Measurements from ENCODE around the gene KCNIP4.

KCNIP4 gene

DNA sequence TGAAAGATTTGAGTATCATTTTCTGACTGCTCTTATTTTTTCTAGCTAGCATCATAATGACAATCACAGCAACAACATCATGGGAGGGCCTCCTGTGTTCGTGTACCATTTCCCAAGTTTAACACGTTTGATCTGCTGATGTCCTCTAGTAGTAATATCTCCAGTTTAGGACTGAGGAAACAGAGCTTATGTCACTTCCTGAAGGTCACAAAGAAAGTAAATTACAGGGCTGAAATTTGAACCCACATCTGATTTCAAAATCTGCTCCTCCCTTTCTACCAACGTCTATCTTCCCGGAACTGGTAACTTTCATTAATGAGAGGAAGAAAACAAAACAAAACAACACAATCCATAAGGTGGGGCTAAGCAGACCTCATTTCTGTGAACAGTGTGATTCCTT, 945.6 kb downstream of the KCNIP4 start:
- in situ Hi-C loops (cut with HindIII; ENCODE audit: low sequenced_read_pairs) = no loop called here

DNA sequence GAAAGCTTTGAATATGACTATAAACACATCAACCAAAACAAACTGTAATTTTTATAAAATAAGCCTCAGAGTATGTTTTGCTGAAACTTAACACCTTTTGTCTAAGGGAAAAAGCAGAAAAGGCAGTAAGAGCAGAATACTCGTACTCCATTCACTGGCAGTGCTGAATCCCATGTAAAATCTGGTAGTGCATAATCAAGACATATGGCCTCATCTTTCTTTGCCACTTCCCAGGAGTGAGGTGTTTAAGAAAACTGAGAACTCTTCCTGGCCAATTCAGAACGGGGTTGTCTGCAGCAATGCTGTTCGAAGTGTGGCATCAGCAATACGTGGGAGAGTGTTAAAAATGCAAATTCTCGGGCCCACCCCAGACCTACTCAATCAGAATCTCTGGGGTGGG, 946.3 kb downstream of the KCNIP4 start:
- in situ Hi-C loops (cut with HindIII; ENCODE audit: low sequenced_read_pairs) = no loop called here

DNA sequence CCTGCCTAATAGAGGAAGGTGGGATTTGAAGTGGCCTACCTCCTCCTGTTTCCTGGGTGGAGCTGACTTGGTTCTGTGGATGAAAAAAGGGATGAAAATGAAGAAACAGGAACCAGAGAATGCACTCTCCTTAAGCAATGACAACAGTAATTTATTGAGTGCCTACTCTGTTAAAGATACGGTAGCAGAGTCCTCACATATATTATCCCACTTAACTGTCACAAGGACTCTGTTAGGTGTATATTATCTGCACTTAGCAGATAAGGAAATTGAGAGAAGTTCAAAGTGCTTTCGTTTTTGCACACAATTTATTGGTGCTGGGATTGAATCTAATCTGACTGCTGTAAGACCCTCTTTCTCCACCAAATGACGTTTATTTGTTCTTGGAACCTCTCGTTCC, 947.1 kb downstream of the KCNIP4 start:
- in situ Hi-C loops (cut with HindIII; ENCODE audit: low sequenced_read_pairs) = no loop called here

DNA sequence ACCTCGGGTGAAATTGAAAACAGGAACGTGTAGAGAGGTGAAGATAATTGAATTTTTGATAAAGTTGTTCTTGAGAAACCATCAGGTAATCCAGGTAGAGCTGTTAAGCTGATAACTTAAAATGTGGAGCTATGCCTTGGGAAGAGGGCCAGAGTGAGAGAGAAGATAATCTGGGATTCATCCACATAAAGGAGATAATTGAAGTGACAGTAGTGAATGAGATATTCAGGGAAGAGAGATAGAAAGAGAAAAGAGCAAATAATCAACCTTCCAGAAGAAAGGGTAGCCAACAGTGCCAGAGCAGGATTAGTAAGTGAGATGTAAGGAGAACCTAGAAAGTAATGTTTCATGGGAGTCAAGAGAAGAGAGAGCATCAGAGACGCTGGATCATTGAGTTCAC, 950.7 kb downstream of the KCNIP4 start:
- in situ Hi-C loops (cut with HindIII; ENCODE audit: low sequenced_read_pairs) = no loop called here

DNA sequence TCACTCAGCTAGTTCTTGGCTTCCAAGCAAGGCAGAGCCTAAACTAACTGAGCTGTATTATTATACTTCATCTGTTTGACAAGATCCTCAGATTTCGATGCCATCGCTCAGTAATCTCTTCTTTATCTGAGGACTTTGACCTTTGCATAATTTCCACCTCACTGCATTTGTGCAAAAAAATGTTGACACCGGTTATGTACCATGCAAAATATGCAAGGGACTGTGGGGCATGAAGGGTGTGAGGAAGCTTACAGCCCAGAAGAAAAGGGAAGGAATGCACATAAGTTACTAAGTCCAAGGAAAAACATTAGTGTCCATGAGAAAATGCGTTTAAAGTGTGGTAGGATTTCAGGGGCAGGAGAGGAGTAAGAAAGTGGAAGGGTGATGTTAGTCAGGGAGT, 953.0 kb downstream of the KCNIP4 start:
- in situ Hi-C loops (cut with HindIII; ENCODE audit: low sequenced_read_pairs) = no loop called here

DNA sequence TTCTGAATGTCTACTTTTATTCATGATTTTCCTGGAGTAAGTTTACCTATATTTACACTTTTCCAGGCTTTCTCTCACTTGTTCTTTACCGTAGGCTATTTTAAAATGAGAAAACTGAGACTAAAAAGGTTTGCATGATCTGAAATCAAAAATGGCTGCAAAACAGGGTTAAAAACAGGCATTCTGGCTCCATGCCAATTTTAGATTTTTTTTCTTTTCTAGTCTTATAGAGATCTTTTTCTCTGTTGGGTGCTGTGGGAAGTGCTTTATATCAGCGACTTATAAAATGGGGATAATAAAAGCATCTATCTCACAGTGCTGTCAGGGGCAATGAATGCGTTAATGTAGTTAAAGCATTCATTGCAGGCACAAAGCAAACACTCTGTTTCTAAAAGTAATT, 953.6 kb downstream of the KCNIP4 start:
- in situ Hi-C loops (cut with HindIII; ENCODE audit: low sequenced_read_pairs) = no loop called here

DNA sequence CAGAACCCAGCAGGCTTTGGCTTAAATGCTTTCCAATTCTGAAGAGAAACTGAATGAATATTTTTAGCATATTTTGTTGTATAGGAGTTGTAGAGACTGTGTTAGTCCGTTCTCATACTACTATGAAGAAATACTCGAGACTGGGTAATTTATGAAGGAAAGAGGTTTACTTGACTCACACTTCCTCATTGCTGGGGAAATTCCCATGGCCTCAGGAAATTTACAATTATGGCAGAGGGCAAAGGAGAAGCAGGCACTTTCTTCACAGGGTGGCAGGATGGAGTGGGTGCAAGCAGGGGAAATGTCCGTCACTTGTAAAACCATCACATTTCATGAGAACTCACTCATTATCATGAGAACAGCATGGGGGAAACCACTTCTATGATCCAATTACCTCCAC, 956.6 kb downstream of the KCNIP4 start:
- in situ Hi-C loops (cut with HindIII; ENCODE audit: low sequenced_read_pairs) = no loop called here

DNA sequence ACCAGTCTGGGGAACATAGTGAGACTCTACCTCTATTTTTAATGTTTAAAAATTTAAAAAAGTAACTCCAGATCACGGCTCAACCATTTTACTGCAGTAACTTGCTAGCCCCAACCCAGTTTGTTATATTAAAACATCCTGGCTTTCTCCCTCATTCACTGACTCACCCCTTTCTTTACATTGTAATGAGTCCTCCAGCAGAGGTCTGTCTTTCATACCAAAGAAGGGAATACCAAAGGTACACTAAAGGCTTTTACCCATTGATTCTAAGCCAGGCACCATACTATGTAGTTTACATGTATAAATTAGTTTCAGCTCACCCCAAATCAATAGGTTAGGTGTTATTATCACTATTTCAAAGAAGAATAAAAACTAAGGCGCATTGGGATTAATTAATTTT, 961.4 kb downstream of the KCNIP4 start:
- in situ Hi-C loops (cut with HindIII; ENCODE audit: low sequenced_read_pairs) = no loop called here

DNA sequence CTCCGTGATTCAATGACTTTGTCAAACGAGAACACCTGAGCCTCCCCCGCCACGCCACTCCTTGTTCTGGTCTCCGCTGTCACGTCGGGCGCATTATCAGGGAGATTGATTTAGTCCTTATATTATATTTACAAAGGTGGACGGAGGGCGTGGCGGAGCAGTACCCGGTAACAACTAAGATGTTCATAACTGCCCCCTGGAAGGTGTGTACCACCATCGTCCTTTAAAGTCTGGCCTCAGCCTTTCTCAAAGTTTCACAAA, 964.1 kb downstream of the KCNIP4 start:
- in situ Hi-C loops (cut with HindIII; ENCODE audit: low sequenced_read_pairs) = no loop called here

DNA sequence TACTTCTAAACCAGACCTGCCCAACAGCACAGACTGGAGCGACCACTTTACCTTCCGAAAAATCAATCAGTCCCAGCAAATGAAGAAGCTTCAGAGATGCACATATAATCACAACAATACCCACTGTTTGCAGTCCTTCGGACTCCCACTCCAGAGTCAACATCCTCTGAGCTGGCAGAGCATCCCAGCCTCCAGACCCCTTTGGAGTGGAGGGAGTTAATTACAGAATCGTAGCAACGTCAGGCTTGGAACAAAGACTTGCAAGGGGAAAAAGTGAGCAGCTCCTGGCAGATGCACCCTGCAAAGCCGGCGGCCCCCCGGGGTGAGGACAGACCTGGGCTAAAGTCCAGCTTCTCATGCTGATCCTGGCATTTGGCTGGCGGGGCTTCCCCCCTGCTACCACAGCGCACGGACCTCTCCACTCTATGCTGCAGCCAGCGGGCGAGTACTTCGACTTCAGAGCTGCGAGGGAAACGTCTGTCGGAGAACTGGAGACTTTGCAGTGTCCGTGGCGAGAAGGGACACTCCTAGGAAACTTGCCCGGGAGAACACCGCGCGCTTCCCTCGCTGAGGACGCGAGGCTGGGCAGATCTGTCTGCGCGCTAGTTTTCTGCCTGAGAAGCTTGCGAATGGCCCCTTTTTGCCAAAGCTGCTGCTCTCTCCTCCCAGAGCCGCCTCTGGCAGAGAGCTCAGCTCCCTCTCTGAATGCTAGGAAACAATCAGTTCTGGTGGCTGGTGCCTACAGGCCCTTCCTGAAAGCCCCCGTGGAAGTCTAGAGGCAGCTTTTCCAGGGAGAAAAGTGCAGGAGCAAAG, 964.6 kb downstream of the KCNIP4 start:
- in situ Hi-C loops (cut with HindIII; ENCODE audit: low sequenced_read_pairs) = no loop called here

DNA sequence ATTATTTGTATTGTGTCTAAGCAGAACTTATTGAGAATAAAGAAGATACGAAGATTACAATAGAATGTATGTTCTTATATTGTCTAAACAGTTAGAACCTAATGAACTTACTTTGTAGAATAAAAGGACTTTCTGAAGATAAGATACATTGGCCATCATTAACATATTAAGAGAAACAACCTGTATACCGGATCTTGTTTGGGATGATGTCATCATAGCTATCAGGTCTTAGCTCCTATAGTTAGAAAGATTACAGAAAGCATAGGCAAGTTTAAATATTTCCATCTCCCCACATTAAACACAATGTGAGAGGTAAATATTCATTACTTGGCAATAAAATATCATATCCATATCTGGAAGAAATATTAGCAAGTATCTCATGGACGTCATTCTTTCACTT, 966.0 kb downstream of the KCNIP4 start:
- in situ Hi-C loops (cut with HindIII; ENCODE audit: low sequenced_read_pairs) = no loop called here

DNA sequence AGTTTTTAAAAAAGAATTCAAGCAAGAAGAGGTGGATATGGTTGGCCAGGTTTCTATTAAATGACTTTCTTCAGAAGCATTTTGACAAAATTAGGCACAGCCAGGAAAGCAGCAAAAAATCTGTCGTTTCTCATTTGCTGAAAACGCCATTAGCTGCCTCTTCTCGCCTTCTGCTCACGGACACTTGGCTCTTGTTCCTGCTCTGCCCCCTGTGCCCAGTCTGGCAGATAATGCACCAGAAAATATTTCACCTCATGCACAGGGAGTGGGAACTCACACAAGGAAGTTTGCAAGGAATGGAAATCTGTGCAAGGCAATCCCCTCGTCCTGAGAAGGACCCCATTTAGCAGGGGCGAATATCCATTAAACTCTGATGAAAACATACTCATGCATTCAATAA, 988.3 kb downstream of the KCNIP4 start:
- in situ Hi-C loops (cut with HindIII; ENCODE audit: low sequenced_read_pairs) = no loop called here

DNA sequence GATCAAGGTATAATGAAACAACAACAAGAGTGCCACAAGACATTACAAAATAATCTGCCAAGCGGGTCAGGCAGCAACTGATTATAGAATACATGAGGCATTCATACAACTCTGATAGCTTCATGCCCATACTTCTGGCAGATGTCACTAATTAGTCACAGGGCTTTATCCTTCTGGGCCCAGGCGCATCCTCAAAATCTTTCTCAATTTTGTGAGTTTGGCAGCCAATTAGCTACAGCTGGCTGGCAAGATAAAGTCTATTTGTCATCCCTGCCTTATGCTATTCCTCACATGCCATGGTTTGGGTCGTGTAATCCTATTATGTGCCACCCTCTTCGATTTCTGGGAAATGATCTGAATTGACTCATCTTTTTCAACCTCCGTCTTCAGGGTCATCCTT, 994.0 kb downstream of the KCNIP4 start:
- in situ Hi-C loops (cut with HindIII; ENCODE audit: low sequenced_read_pairs) = no loop called here

DNA sequence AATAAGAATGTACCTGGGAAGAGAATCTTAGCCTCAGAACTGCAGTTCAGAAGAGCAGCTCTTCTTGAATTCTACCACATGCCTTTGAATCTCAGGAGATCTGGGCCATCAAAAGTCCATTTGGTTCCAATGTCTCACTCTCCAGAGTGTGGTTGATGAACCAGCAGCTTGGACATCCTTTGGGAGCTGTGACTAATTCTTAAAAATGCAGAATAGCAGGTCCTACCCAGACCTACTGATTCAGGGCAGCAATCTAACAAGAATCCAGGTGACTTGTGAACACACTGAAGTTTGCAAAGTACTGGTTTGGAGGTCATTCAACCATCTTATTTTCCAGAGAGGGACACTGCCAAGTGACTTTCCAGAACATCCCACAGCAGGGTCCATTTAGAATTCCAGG, 1003.6 kb downstream of the KCNIP4 start:
- in situ Hi-C loops (cut with HindIII; ENCODE audit: low sequenced_read_pairs) = no loop called here

DNA sequence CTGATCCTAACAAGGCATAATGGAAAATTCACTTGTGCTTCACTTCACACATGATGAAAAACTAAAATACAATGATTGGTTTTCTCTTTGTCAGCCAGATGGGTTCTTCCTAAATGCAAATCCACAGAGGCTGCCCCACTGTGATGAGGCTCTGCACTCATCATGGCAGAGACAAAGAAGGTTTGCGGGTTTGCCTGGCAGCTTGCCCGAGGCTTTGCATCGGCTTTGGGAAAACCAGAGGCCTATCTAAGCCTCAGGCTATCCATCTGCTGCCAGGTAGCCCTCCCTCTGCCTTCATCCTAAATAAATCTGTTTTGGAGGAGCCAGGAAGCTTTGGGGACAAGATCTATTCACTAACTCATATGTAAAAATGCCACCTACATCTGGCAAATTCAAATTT, 1004.1 kb downstream of the KCNIP4 start:
- in situ Hi-C loops (cut with HindIII; ENCODE audit: low sequenced_read_pairs) = no loop called here

DNA sequence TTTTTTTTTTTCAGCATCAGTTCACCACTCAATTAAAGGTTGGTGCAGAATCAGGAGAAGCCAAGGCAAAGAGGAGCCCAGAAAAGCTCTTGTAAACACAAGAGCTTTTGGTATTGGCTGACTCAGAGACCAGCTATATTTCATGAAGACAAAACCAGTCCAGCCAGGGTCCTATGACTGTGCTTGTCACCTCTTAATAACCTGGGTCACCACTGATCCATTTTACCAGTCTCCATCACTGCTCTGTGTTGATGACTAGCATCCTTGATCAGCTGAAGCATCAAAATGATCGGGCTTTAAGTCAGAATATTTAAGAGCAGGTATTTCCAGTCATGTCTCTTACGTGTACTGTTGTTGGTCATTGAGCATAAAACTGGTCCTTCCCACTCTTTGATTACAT, 1010.4 kb downstream of the KCNIP4 start:
- in situ Hi-C loops (cut with HindIII; ENCODE audit: low sequenced_read_pairs) = no loop called here

DNA sequence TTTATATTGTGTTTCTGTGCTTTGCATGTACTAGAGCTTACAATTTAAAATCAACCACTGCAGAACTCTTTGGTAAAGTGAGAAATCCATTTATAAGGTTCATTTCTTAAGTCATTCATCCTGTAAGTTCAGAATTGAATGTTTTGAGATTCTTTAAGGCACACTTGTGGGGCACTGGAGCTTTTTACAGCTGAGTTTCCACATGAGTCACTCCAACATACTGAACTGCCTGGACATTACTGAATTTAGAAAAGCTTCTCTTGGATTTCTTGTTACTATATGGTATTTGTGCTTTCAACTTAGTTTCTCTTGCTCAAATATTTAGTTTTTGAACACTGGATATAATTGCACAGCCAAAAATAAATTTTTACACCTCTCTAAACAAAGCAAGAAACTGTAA, 1022.0 kb downstream of the KCNIP4 start:
- in situ Hi-C loops (cut with HindIII; ENCODE audit: low sequenced_read_pairs) = no loop called here

DNA sequence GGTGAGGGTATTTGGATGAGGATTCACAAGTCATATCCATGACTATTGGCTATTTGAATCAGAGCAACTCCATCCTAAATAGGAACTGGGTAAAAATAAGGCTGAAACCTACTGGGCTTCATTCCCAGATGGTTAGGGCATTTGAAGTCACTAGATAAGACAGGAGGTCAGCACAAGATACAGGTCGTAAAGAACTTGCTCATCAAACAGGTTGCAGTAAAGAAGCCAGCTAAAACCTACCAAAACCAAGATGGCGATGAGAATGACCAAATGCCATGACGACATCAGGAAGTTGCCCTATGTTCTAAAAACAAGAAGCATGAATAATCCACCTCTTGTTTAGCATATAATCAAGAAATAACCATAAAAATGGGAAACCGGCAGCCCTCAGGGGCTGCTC, 1023.4 kb downstream of the KCNIP4 start:
- in situ Hi-C loops (cut with HindIII; ENCODE audit: low sequenced_read_pairs) = no loop called here

DNA sequence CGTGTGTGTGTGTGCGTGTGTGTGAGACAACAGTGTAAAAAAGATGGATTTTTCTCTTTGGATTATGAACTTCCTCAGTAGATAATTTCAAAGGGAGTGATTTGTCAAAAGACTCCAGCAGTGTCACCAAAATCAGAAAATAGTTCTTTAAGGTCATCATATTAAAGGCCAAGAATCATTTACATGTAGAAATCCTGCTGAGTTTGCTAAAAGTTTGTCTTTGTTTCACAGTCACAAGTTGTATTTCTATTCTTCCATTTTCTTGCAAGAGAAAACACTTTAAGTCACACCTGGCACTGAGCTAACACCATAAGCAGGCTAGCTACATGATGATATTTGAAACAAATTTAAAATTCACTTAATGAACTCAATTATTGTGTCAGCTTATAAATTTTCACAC, 1025.6 kb downstream of the KCNIP4 start:
- in situ Hi-C loops (cut with HindIII; ENCODE audit: low sequenced_read_pairs) = no loop called here

DNA sequence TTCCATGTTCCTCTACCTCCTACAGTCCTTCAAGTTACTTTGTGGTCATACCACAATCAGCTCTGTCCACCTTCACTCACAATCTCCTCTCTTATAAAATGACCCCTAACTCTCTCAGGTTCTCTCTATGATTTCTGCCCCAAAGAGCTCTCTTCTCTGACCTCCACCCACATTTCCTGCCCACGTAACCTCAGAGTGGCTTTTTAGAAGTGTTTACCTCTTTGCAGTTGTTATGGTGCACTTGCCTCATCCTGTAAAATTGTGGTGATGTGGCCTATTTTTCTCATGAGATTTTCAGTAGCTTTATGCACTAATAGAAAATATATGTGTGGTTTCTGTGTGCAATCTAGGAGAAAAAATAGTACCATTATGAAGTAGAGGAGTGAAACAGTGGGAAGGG, 1032.5 kb downstream of the KCNIP4 start:
- in situ Hi-C loops (cut with HindIII; ENCODE audit: low sequenced_read_pairs) = no loop called here

DNA sequence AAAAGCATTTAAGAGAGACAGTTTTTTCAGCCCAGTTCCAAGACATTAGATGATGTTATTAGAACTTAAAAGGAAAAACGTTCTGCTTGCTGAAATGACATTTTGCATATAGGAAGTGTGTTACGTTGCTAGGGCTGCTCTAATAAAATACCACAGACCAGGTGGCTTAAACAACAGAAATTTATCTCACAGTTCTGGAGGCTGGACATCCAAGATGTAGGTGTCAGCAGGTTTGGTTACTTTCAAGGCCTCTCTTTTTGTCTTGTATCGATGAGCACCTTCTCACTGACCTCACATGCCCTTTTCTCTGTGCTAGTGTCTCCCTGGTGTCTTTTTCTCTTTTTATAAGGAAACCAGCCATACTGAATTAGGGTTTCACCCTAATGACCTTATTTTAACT, 1043.6 kb downstream of the KCNIP4 start:
- in situ Hi-C loops (cut with HindIII; ENCODE audit: low sequenced_read_pairs) = no loop called here

DNA sequence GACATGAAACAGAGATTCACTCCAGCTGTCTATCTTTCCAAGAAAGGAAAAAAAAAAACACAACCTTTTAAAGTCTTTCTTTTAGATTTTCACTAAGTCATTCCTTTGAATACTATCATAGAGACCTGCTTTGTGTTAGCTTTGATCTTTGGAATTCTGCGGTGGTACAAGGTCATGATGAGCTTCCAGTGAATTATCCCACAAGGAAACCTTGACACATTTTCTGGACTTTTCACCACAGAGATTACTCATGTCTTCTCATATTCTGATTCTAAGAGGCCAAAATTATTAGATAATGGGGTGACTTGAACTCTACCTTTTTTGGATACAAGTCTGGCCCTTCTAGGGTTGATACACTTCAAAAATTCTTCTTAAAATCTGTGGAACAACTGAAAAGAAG, 1046.7 kb downstream of the KCNIP4 start:
- in situ Hi-C loops (cut with HindIII; ENCODE audit: low sequenced_read_pairs) = no loop called here

DNA sequence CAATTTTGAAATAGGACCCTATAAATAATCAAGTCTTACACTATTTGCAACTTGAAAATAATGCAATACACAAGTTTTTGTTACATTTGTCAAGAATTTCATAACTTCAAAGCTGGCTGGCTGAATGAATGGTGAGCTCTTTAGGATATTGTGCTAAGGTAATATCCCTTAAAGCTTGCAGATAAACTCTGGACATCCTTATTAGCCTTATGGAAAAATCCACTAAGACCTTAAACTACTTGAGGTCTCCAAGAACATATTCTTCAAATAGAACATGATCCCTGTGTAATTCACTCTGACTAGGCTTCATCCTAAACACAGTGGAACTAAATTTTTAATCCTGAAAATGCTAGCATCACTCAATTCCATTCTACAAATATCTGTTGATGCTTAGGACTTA, 1049.0 kb downstream of the KCNIP4 start:
- in situ Hi-C loops (cut with HindIII; ENCODE audit: low sequenced_read_pairs) = no loop called here

DNA sequence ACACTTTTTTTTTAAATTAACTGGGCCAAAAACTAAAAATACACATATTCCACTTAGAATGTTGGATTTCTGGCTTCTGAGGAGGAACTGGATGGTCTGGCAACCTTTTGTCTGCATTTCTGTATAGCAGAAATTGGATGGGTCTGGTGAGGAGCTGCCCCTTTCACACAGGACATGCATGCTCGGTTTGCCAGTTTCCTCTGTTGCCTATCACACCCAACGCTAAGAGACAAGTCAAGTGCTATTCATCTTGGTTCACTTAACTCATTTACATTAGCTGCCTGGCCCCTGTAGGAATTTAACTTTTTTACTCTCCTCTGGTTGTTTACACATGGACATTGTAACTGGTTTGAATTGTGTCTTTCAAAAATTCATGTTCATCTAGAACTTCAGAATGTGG, 1052.6 kb downstream of the KCNIP4 start:
- in situ Hi-C loops (cut with HindIII; ENCODE audit: low sequenced_read_pairs) = no loop called here

All from DLD1 (cell line).